Loucy (cell line): ENCODE results near the gene PGS1.

Source experiments
- CTCF ChIP-seq: fragments of 200-600 bp; sonication (generic); conservative IDR thresholded peaks from 2 replicates; pipeline ENCODE4 v1.5.1; 2014; ENCODE audit warnings: mild to moderate bottlenecking, antibody characterized with exemption, low read length
- EZH2phosphoT487 ChIP-seq: fragments of 200-600 bp; IDR thresholded peaks from 2 replicates; pipeline ENCODE4 v1.6.1; 2018; ENCODE audit warnings: antibody characterized with exemption, mild to moderate bottlenecking, moderate library complexity, borderline replicate concordance

- TF ChIP-seq CTCF (no peak), EZH2phosphoT487 (no peak)
These were observed 7.4 kb upstream of the PGS1 start for GRCh38 chr17:78371056-78371455.
